RWPE2 (cell line): ENCODE data around the gene CCDC122.

ENCODE experiments used
- ATAC-seq: fragments of 200-7000 bp; cut with Tn5 transposase; 3 replicates; pipeline ENCODE4 v1.9.1; 2021; ENCODE audit warnings: low read depth
- DNase-seq: peaks from one replicate; pipeline ENCODE4 v3.0.0-alpha.2; 2020; ENCODE audit warnings: low spot score
- H3K27ac ChIP-seq: fragments of 450-650 bp; 2 replicates; pipeline ENCODE4 v1.5.1; 2017; ENCODE audit warnings: mild to moderate bottlenecking; ENCODE audit not compliant: poor library complexity, severe bottlenecking
- H3K27me3 ChIP-seq: fragments of 250-450 bp; sonication (Bioruptor Pico); 2 replicates; pipeline ENCODE4 v1.5.1; 2021; ENCODE audit warnings: mild to moderate bottlenecking, moderate library complexity; ENCODE audit not compliant: insufficient read depth, poor library complexity, severe bottlenecking
- H3K36me3 ChIP-seq: fragments of 250-450 bp; sonication (Bioruptor Pico); 2 replicates; pipeline ENCODE4 v1.5.1; 2020; ENCODE audit warnings: low read depth, mild to moderate bottlenecking, moderate library complexity
- H3K4me1 ChIP-seq: fragments of 250-450 bp; sonication (Bioruptor Pico); 2 replicates; pipeline ENCODE4 v1.5.1; 2021; ENCODE audit warnings: mild to moderate bottlenecking, moderate library complexity; ENCODE audit not compliant: insufficient read depth, poor library complexity, severe bottlenecking
- H3K4me3 ChIP-seq: fragments of 250-450 bp; sonication (Bioruptor Pico); 2 replicates; pipeline ENCODE4 v1.5.1; 2021; ENCODE audit warnings: mild to moderate bottlenecking, moderate library complexity; ENCODE audit not compliant: severe bottlenecking
- H3K9me3 ChIP-seq: fragments of 250-450 bp; sonication (Bioruptor Pico); 2 replicates; pipeline ENCODE4 v1.5.1; 2021; ENCODE audit warnings: mild to moderate bottlenecking, moderate library complexity; ENCODE audit not compliant: severe bottlenecking
- CTCF ChIP-seq: fragments of 450-650 bp; IDR thresholded peaks from one replicate; pipeline ENCODE4 v1.5.1; 2017; ENCODE audit warnings: mild to moderate bottlenecking, moderate library complexity; ENCODE audit not compliant: poor library complexity, severe bottlenecking

Gene CCDC122

DNA sequence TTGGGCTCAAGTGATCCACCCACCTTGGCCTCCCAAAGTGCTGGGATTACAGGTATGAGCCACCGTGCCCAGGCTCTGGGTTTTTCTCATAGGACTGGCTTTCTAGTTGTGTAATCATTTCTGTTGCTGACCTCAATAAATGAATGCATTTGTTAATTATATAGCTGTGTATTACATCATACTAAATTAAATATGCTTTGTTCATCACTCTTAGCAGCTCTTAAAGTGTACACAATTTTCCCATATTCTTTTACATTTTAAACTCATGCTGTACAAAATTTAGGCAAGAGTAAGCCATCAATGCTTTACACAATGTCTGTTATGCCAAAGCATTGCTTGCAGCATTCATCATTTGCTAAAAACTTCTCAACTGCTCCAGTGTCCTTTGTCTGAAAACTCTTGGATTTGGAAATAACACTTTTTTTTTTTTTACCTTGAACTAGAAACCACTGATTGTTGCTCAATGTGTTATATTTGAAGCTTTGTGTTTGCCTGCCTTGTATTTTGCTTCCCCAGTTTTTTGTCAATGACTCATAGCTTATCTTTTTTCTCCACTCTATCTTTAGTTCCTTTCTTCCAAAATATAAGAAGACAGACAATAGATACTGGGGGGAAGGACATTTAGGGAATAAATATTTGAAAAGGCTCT lies 31.4 kb downstream of the CCDC122 start:
- no peak for ATAC-seq
- H3K4me3 ChIP-seq: no peak overlapping the region
- H3K27me3 ChIP-seq: no peaks in the 10 kb centered on the region
- no peak for TF ChIP-seq CTCF
- H3K27ac ChIP-seq: no peak overlapping the region
- DNase-seq: no peak
- H3K36me3 ChIP-seq: no peaks in the 10 kb centered on the region; the same call in 1 of the 2 replicates
- peaks cover 6% of the 10 kb centered on the region for H3K9me3 ChIP-seq
- H3K4me1 ChIP-seq: peaks cover 9% of the 10 kb centered on the region

GRCh38 chr13:43846496-43847158 lies 32.9 kb downstream of the CCDC122 start:
- no peaks in the 10 kb centered on the region; the same call in 1 of the 2 replicates for H3K36me3 ChIP-seq
- peaks cover 2% of the 10 kb centered on the region for H3K9me3 ChIP-seq
- H3K27me3 ChIP-seq: no peaks in the 10 kb centered on the region
- no peak for TF ChIP-seq CTCF
- H3K4me1 ChIP-seq: peaks cover 9% of the 10 kb centered on the region
- no peak for ATAC-seq
- no peak overlapping the region for H3K27ac ChIP-seq
- no peak overlapping the region for H3K4me3 ChIP-seq
- no peak for DNase-seq

- H3K9me3 ChIP-seq: no peaks in the 10 kb centered on the region
- no peak for TF ChIP-seq CTCF
- H3K4me3 ChIP-seq: no peak overlapping the region
- H3K4me1 ChIP-seq: no peaks in the 10 kb centered on the region
- DNase-seq (no peak), ATAC-seq (no peak)
- no peaks in the 10 kb centered on the region for H3K27me3 ChIP-seq
- H3K36me3 ChIP-seq: no peaks in the 10 kb centered on the region
- H3K27ac ChIP-seq: no peak overlapping the region
Observed at GRCh38 chr13:43838909-43839308, 40.6 kb downstream of the CCDC122 start.

DNA sequence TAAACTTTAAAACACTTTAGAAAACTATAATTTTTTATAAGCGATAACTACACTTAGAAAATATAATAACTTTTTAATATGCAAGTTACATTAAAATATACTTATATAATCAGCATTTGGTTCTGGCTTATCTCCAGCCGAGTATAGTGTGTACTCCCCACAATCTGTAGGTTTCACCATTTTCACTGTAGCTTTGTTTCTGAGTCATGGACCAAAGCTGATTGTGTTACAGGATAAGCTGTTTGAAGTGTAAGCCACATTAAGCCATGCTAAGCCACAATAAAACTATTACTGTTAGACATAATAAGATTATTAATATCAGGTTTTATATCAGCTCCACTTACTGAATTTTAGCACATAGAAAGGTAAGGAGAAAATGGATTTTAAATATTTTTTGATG lies 43.8 kb downstream of the CCDC122 start:
- Histone ChIP-seq H3K4me3 (no peak overlapping the region), H3K27me3 (no peaks in the 10 kb centered on the region), H3K36me3 (no peaks in the 10 kb centered on the region), H3K4me1 (peaks cover 6% of the 10 kb centered on the region), H3K27ac (no peak overlapping the region), H3K9me3 (no peaks in the 10 kb centered on the region)
- no peak for DNase-seq
- ATAC-seq: no peak
- no peak for TF ChIP-seq CTCF

GRCh38 chr13:43831088-43831487 lies 48.5 kb downstream of the CCDC122 start:
- Histone ChIP-seq H3K4me1 (peaks cover 11% of the 10 kb centered on the region), H3K27me3 (no peaks in the 10 kb centered on the region), H3K4me3 (no peak overlapping the region), H3K36me3 (no peaks in the 10 kb centered on the region), H3K27ac (peak overlapping the region; percentile 8), H3K9me3 (no peaks in the 10 kb centered on the region)
- ATAC-seq: 0 out of 3 replicates have a peak, but pooled peaks have one; percentile 41
- TF ChIP-seq CTCF: no peak
- DNase-seq: no peak
